RWPE1 (cell line): Measurements from ENCODE around the gene NOS1AP.

Source experiments
- CTCF ChIA-PET: fragments of 350-600 bp; sonication (Branson Sonifier 250); formaldehyde crosslinking; extraction: SDS; loops from one replicate; lab custom pipeline; 2021; lab: Yijun Ruan, JAX
- POLR2A ChIA-PET: fragments of 400-600 bp; formaldehyde crosslinking; extraction: SDS; loops from one replicate; lab custom pipeline; 2020; ENCODE audit warnings: antibody characterized with exemption; ENCODE audit not compliant: low non-redundant PET; lab: Yijun Ruan, JAX
- DNase-seq: peaks from one replicate; pipeline ENCODE4 v3.0.0; 2012; ENCODE audit warnings: low spot score
- H3K27ac ChIP-seq: fragments of 450-650 bp; 2 replicates; pipeline ENCODE4 v1.5.1; 2017
- CTCF ChIP-seq: fragments of 450-650 bp; conservative IDR thresholded peaks from 2 replicates; pipeline ENCODE4 v1.5.1; 2017; ENCODE audit warnings: low read depth, mild to moderate bottlenecking

The NOS1AP gene

GRCh38 chr1:162236618-162237017 is 167.1 kb downstream of the NOS1AP start:
- ChIA-PET POLR2A (no interaction called here), CTCF (interaction anchor here (0.6 to 0.7 kb wide), 2 partner anchors 49 to 70 kb away, joined by 3 read pairs; no protein-coding TSS in a partner anchor)
- no peak for TF ChIP-seq CTCF
- no peak overlapping the region for H3K27ac ChIP-seq
- no peak for DNase-seq

- CTCF ChIA-PET: no interaction called here
- no peak overlapping the region for H3K27ac ChIP-seq
- TF ChIP-seq CTCF: no peak
- POLR2A ChIA-PET: no interaction called here
- no peak for DNase-seq
Observed at GRCh38 chr1:162240577-162240976, 171.1 kb downstream of the NOS1AP start.

- no peak overlapping the region for H3K27ac ChIP-seq
- no peak for TF ChIP-seq CTCF
- ChIA-PET POLR2A (no interaction called here), CTCF (interaction anchor here (0.7 kb wide), 1 partner anchor 284 kb away, joined by 3 read pairs; no protein-coding TSS in a partner anchor)
- DNase-seq: no peak
Observed at GRCh38 chr1:162242804-162243203, 173.3 kb downstream of the NOS1AP start.

GRCh38 chr1:162248854-162249535 is 179.5 kb downstream of the NOS1AP start:
- no peak for DNase-seq
- H3K27ac ChIP-seq: no peak overlapping the region
- POLR2A ChIA-PET: no interaction called here
- no peak for TF ChIP-seq CTCF
- CTCF ChIA-PET: no interaction called here

GRCh38 chr1:162250004-162250730 is 180.7 kb downstream of the NOS1AP start:
- TF ChIP-seq CTCF: no peak
- no peak for DNase-seq
- ChIA-PET POLR2A (no interaction called here), CTCF (no interaction called here)
- H3K27ac ChIP-seq: no peak overlapping the region

GRCh38 chr1:162251102-162251501 is 181.6 kb downstream of the NOS1AP start:
- ChIA-PET POLR2A (interaction anchor here (0.8 kb wide), 1 partner anchor 274 kb away, joined by 4 read pairs; no protein-coding TSS in a partner anchor), CTCF (no interaction called here)
- no peak for TF ChIP-seq CTCF
- H3K27ac ChIP-seq: no peak overlapping the region
- DNase-seq: no peak
